ENCODE measurements around the gene NEDD8. TPM values are rescaled to one million over a fixed set of nuclear protein-coding genes. Genes with fewer than 3 reads are reported as not detected.

Gene NEDD8
- total RNA-seq (2014; rRNA removed; shearing (Covaris generic)) = 168 and 186 TPM in 2 replicates

GRCh38 chr14:24232121-24232644 lies at the start of gene NEDD8:
TSS of gene NEDD8 (minus strand) at chr14:24232367. CDS start at chr14:24232267, 100 bp downstream.
- DNase-seq (ENCODE audit: low spot score) = peak; percentile 97
- in situ Hi-C loops (cut with HindIII; ENCODE audit: low sequenced_read_pairs) = no loop called here

- in situ Hi-C loops (cut with HindIII; ENCODE audit: low sequenced_read_pairs) = no loop called here
These were observed 49.5 kb upstream of the NEDD8 start for GRCh38 chr14:24281636-24282035.

GRCh38 chr14:24280797-24281460 lies 48.8 kb upstream of the NEDD8 start:
- in situ Hi-C loops (cut with HindIII; ENCODE audit: low sequenced_read_pairs) = no loop called here
- no peak for DNase-seq (ENCODE audit: low spot score)

More at GRCh38 chr14:24281636-24282035, 49.5 kb upstream of the NEDD8 start:
- DNase-seq (ENCODE audit: low spot score) = no peak

GRCh38 chr14:24279301-24280186 lies 47.4 kb upstream of the NEDD8 start:
- in situ Hi-C loops (cut with HindIII; ENCODE audit: low sequenced_read_pairs) = no loop called here
- DNase-seq (ENCODE audit: low spot score) = no peak

GRCh38 chr14:24278424-24278823 lies 46.3 kb upstream of the NEDD8 start:
- in situ Hi-C loops (cut with HindIII; ENCODE audit: low sequenced_read_pairs) = no loop called here

GRCh38 chr14:24277606-24278321 lies 45.6 kb upstream of the NEDD8 start:
- DNase-seq (ENCODE audit: low spot score) = no peak
- in situ Hi-C loops (cut with HindIII; ENCODE audit: low sequenced_read_pairs) = no loop called here

More at GRCh38 chr14:24278424-24278823, 46.3 kb upstream of the NEDD8 start:
- no peak for DNase-seq (ENCODE audit: low spot score)

GRCh38 chr14:24277071-24277470 lies 44.9 kb upstream of the NEDD8 start:
- DNase-seq (ENCODE audit: low spot score) = no peak
- in situ Hi-C loops (cut with HindIII; ENCODE audit: low sequenced_read_pairs) = no loop called here

- in situ Hi-C loops (cut with HindIII; ENCODE audit: low sequenced_read_pairs) = no loop called here
- no peak for DNase-seq (ENCODE audit: low spot score)
These were observed 42.0 kb upstream of the NEDD8 start for GRCh38 chr14:24274101-24274543.

- in situ Hi-C loops (cut with HindIII; ENCODE audit: low sequenced_read_pairs) = no loop called here
These were observed 41.3 kb upstream of the NEDD8 start for GRCh38 chr14:24273422-24273998.

GRCh38 chr14:24272467-24272866 lies 40.3 kb upstream of the NEDD8 start:
- in situ Hi-C loops (cut with HindIII; ENCODE audit: low sequenced_read_pairs) = no loop called here
- no peak for DNase-seq (ENCODE audit: low spot score)

More at GRCh38 chr14:24273422-24273998, 41.3 kb upstream of the NEDD8 start:
- DNase-seq (ENCODE audit: low spot score) = no peak

- in situ Hi-C loops (cut with HindIII; ENCODE audit: low sequenced_read_pairs) = no loop called here
- DNase-seq (ENCODE audit: low spot score) = no peak
These were observed 39.7 kb upstream of the NEDD8 start for GRCh38 chr14:24271834-24272263.

GRCh38 chr14:24271134-24271833 lies 39.1 kb upstream of the NEDD8 start, which contains the start of gene RABGGTA:
TSS of gene RABGGTA (minus strand) at chr14:24271597. CDS start at chr14:24271115, 482 bp downstream.
- in situ Hi-C loops (cut with HindIII; ENCODE audit: low sequenced_read_pairs) = no loop called here
- peak; percentile 88 for DNase-seq (ENCODE audit: low spot score)

- DNase-seq (ENCODE audit: low spot score) = no peak
- in situ Hi-C loops (cut with HindIII; ENCODE audit: low sequenced_read_pairs) = no loop called here
These were observed 38.5 kb upstream of the NEDD8 start for GRCh38 chr14:24270537-24271133.

- in situ Hi-C loops (cut with HindIII; ENCODE audit: low sequenced_read_pairs) = no loop called here
- DNase-seq (ENCODE audit: low spot score) = no peak
These were observed 37.9 kb upstream of the NEDD8 start for GRCh38 chr14:24269910-24270536.

GRCh38 chr14:24269368-24269767 lies 37.2 kb upstream of the NEDD8 start:
- in situ Hi-C loops (cut with HindIII; ENCODE audit: low sequenced_read_pairs) = no loop called here
- no peak for DNase-seq (ENCODE audit: low spot score)

GRCh38 chr14:24268225-24268624 lies 36.1 kb upstream of the NEDD8 start:
- in situ Hi-C loops (cut with HindIII; ENCODE audit: low sequenced_read_pairs) = no loop called here
- DNase-seq (ENCODE audit: low spot score) = no peak

GRCh38 chr14:24267516-24267915 lies 35.3 kb upstream of the NEDD8 start:
- in situ Hi-C loops (cut with HindIII; ENCODE audit: low sequenced_read_pairs) = no loop called here
- DNase-seq (ENCODE audit: low spot score) = no peak

Measured in G401 (cell line).